ENCODE data around the gene FAT1. TPM values are rescaled to one million over a fixed set of nuclear protein-coding genes. Genes with fewer than 3 reads are reported as not detected.

FAT1 gene
- total and polyA plus RNA-seq, 2 experiments from 2014 or later: 15.8 to 98.1 TPM

DNA sequence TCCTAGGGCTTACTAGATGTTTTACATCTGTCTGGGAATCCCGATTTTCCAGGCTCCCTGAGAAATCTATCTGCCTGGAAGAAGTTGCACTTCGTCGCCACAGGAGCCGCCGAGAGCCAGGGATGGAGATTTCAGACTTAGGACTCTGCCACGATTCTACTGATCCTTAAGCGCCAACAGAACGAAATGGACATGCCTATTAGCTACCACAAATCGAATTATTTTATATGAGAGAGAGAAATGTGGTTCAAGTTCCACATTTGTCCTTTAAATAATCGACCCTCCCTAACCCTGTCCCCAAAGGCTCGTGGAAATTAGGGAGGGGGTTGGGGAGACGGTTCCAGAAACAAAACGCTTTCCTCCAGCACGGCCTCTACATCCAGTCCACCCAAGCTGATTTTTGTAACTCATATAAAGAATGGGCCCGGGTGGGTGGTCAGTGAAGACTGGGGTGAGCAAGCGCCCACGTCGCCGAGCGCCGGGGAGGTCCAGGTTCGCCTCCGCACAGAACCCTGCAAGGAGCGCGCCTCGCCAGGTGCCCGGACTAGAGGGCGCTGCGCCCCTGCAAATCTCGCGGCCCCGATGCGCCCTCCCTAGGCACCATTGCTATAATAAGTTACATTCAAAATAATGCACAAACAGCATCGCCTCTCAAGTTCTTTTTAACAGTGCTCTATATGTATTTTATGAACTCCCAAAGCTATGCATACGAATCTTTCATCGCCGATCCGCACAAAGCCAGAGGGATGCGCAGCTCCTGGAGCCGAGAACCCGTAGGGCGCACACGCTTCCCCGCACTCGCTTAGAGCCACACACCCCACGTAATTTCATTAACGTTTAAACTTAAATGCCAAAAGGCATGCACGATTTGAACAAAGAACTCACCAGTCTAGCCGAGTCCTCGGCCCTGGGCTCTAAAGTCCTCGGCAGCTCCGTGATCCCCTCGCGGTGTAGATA is 2.1 kb upstream of the FAT1 start:
- no peaks in the 10 kb centered on the region for H3K9me3 ChIP-seq (ENCODE audit: low read depth)
- H3K36me3 ChIP-seq: no peaks in the 10 kb centered on the region
- no peaks in the 10 kb centered on the region for H3K4me1 ChIP-seq (ENCODE audit: low read depth)
- peak overlapping the region; percentile 67 for H3K27ac ChIP-seq
- H3K27me3 ChIP-seq: no peaks in the 10 kb centered on the region
- peak; percentile 79 to 91 for DNase-seq (ENCODE audit: low read depth in 1 of 2, low spot score in 1 of 2)
- TF ChIP-seq, protein P1, sequence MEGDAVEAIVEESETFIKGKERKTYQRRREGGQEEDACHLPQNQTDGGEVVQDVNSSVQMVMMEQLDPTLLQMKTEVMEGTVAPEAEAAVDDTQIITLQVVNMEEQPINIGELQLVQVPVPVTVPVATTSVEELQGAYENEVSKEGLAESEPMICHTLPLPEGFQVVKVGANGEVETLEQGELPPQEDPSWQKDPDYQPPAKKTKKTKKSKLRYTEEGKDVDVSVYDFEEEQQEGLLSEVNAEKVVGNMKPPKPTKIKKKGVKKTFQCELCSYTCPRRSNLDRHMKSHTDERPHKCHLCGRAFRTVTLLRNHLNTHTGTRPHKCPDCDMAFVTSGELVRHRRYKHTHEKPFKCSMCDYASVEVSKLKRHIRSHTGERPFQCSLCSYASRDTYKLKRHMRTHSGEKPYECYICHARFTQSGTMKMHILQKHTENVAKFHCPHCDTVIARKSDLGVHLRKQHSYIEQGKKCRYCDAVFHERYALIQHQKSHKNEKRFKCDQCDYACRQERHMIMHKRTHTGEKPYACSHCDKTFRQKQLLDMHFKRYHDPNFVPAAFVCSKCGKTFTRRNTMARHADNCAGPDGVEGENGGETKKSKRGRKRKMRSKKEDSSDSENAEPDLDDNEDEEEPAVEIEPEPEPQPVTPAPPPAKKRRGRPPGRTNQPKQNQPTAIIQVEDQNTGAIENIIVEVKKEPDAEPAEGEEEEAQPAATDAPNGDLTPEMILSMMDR (IDR thresholded peaks at IDR 0.05; ENCODE audit: low read depth, low read length): peak; percentile 75
- peak overlapping the region; percentile 75 for H3K4me3 ChIP-seq

- no peaks in the 10 kb centered on the region for H3K27me3 ChIP-seq
- peak overlapping the region; percentile 75 for H3K4me3 ChIP-seq
- TF ChIP-seq, protein P1 (IDR thresholded peaks at IDR 0.05; ENCODE audit: low read depth, low read length): no peak
- no peaks in the 10 kb centered on the region for H3K9me3 ChIP-seq (ENCODE audit: low read depth)
- H3K4me1 ChIP-seq (ENCODE audit: low read depth): no peaks in the 10 kb centered on the region
- DNase-seq (ENCODE audit: low read depth in 1 of 2, low spot score in 1 of 2): peak; percentile 23 to 46
- no peaks in the 10 kb centered on the region for H3K36me3 ChIP-seq
- peak overlapping the region; percentile 88 for H3K27ac ChIP-seq
Observed at GRCh38 chr4:186724864-186725468, 1.3 kb upstream of the FAT1 start.

- H3K27ac ChIP-seq: peak overlapping the region; percentile 88
- DNase-seq (ENCODE audit: low read depth in 1 of 2, low spot score in 1 of 2): peak; percentile 72 to 81
- no peaks in the 10 kb centered on the region for H3K9me3 ChIP-seq (ENCODE audit: low read depth)
- H3K36me3 ChIP-seq: no peaks in the 10 kb centered on the region
- H3K4me1 ChIP-seq (ENCODE audit: low read depth): no peaks in the 10 kb centered on the region
- TF ChIP-seq, protein P1 (IDR thresholded peaks at IDR 0.05; ENCODE audit: low read depth, low read length): no peak
- peak overlapping the region; percentile 75 for H3K4me3 ChIP-seq
- no peaks in the 10 kb centered on the region for H3K27me3 ChIP-seq
Observed at GRCh38 chr4:186724058-186724863, 605 bp upstream of the FAT1 start.

DNA sequence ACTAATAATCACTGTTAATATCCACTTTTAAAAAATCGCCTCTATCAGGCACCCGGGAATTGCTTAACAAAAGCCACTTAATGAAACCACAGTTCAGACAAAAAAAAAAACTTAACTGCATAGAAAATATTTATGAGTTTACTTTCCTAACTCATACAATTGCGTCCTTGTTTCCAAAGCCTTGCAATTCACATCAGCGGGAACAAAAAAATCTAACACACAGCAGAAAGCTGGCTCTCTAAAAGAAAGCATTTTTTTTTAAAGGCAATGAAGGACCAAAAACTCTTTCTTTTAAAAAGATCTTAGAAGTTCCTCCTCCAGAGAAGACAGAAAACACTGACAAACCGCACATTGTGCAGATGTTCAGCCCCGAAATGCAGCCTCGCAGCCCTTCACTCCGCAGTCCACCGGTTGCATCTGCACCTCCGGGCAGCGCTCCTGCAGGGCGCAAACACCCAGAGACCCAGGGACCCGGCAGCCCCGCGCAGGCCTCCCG is 812 bp downstream of the FAT1 start:
- Histone ChIP-seq H3K36me3 (no peaks in the 10 kb centered on the region), H3K4me1 (ENCODE audit: low read depth) (no peaks in the 10 kb centered on the region), H3K9me3 (ENCODE audit: low read depth) (no peaks in the 10 kb centered on the region), H3K4me3 (peak overlapping the region; percentile 75), H3K27ac (peak overlapping the region; percentile 88), H3K27me3 (no peaks in the 10 kb centered on the region)
- TF ChIP-seq, protein P1 (IDR thresholded peaks at IDR 0.05; ENCODE audit: low read depth, low read length): no peak
- DNase-seq (ENCODE audit: low read depth in 1 of 2, low spot score in 1 of 2): peak in 1 of 2 donors; percentile 63

All from cardiac muscle cell (in vitro differentiated cells and primary cell).